ENCODE data around the gene HPCAL1.

Gene HPCAL1

GRCh38 chr2:10323535-10323934 lies 20.8 kb downstream of the HPCAL1 start:
- Histone ChIP-seq H3K4me1 (ENCODE audit: insufficient read depth, low read length, poor library complexity, severe bottlenecking) (peaks cover 26% of the 10 kb centered on the region), H4K20me1 (ENCODE audit: insufficient read depth, low read length, poor library complexity, severe bottlenecking) (no peaks in the 10 kb centered on the region), H2AFZ (ENCODE audit: low read length) (no peak overlapping the region), H3F3A (ENCODE audit: low read depth) (no peaks in the 10 kb centered on the region), H3K4me2 (ENCODE audit: low read depth, low read length, poor library complexity, severe bottlenecking) (no peak overlapping the region), H3K79me2 (ENCODE audit: insufficient read depth, low read length) (peaks cover 88% of the 10 kb centered on the region), H3K9me3 (ENCODE audit: insufficient read depth, low read depth, low read length) (no peaks in the 10 kb centered on the region), H3K4me3 (ENCODE audit: low read length, poor library complexity, severe bottlenecking) (no peak overlapping the region), H3K27me3 (ENCODE audit: insufficient read depth, low read length, poor library complexity, severe bottlenecking) (no peaks in the 10 kb centered on the region), H3K36me3 (ENCODE audit: insufficient read depth, low read length) (no peaks in the 10 kb centered on the region), H3K9ac (ENCODE audit: low read depth, low read length, poor library complexity, severe bottlenecking) (no peak overlapping the region), H3K9me2 (replicated peaks; ENCODE audit: low read depth, low read length) (no peaks in the 10 kb centered on the region)
- no peak for TF ChIP-seq EZH2phosphoT487 (IDR thresholded peaks at IDR 0.05; ENCODE audit: borderline replicate concordance)
- TF ChIP-seq, protein P1, sequence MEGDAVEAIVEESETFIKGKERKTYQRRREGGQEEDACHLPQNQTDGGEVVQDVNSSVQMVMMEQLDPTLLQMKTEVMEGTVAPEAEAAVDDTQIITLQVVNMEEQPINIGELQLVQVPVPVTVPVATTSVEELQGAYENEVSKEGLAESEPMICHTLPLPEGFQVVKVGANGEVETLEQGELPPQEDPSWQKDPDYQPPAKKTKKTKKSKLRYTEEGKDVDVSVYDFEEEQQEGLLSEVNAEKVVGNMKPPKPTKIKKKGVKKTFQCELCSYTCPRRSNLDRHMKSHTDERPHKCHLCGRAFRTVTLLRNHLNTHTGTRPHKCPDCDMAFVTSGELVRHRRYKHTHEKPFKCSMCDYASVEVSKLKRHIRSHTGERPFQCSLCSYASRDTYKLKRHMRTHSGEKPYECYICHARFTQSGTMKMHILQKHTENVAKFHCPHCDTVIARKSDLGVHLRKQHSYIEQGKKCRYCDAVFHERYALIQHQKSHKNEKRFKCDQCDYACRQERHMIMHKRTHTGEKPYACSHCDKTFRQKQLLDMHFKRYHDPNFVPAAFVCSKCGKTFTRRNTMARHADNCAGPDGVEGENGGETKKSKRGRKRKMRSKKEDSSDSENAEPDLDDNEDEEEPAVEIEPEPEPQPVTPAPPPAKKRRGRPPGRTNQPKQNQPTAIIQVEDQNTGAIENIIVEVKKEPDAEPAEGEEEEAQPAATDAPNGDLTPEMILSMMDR (conservative IDR thresholded peaks at IDR 0.05; ENCODE audit: low read length), result no peak

GRCh38 chr2:10324095-10324832 lies 21.6 kb downstream of the HPCAL1 start:
- H3K9ac ChIP-seq (ENCODE audit: low read depth, low read length, poor library complexity, severe bottlenecking), result no peak overlapping the region
- H3K4me2 ChIP-seq (ENCODE audit: low read depth, low read length, poor library complexity, severe bottlenecking), result no peak overlapping the region
- H3K27me3 ChIP-seq (ENCODE audit: insufficient read depth, low read length, poor library complexity, severe bottlenecking), result no peaks in the 10 kb centered on the region
- H4K20me1 ChIP-seq (ENCODE audit: insufficient read depth, low read length, poor library complexity, severe bottlenecking), result no peaks in the 10 kb centered on the region
- TF ChIP-seq, protein P1 (conservative IDR thresholded peaks at IDR 0.05; ENCODE audit: low read length), result no peak
- TF ChIP-seq EZH2phosphoT487 (IDR thresholded peaks at IDR 0.05; ENCODE audit: borderline replicate concordance), result no peak
- H3K36me3 ChIP-seq (ENCODE audit: insufficient read depth, low read length), result no peaks in the 10 kb centered on the region
- peaks cover 87% of the 10 kb centered on the region for H3K79me2 ChIP-seq (ENCODE audit: insufficient read depth, low read length)
- no peaks in the 10 kb centered on the region for H3K9me3 ChIP-seq (ENCODE audit: insufficient read depth, low read depth, low read length)
- H3F3A ChIP-seq (ENCODE audit: low read depth), result no peaks in the 10 kb centered on the region
- H2AFZ ChIP-seq (ENCODE audit: low read length), result no peak overlapping the region
- peaks cover 31% of the 10 kb centered on the region for H3K4me1 ChIP-seq (ENCODE audit: insufficient read depth, low read length, poor library complexity, severe bottlenecking)
- no peaks in the 10 kb centered on the region for H3K9me2 ChIP-seq (replicated peaks; ENCODE audit: low read depth, low read length)
- H3K4me3 ChIP-seq (ENCODE audit: low read length, poor library complexity, severe bottlenecking), result no peak overlapping the region

GRCh38 chr2:10325278-10326145 lies 22.8 kb downstream of the HPCAL1 start:
- no peak for TF ChIP-seq EZH2phosphoT487 (IDR thresholded peaks at IDR 0.05; ENCODE audit: borderline replicate concordance)
- TF ChIP-seq, protein P1 (conservative IDR thresholded peaks at IDR 0.05; ENCODE audit: low read length), result no peak
- no peaks in the 10 kb centered on the region for H3K9me3 ChIP-seq (ENCODE audit: insufficient read depth, low read depth, low read length)
- no peak overlapping the region for H3K4me3 ChIP-seq (ENCODE audit: low read length, poor library complexity, severe bottlenecking)
- H3K4me1 ChIP-seq (ENCODE audit: insufficient read depth, low read length, poor library complexity, severe bottlenecking), result peaks cover 44% of the 10 kb centered on the region
- no peaks in the 10 kb centered on the region for H4K20me1 ChIP-seq (ENCODE audit: insufficient read depth, low read length, poor library complexity, severe bottlenecking)
- peaks cover 88% of the 10 kb centered on the region for H3K79me2 ChIP-seq (ENCODE audit: insufficient read depth, low read length)
- H3K27me3 ChIP-seq (ENCODE audit: insufficient read depth, low read length, poor library complexity, severe bottlenecking), result no peaks in the 10 kb centered on the region
- no peaks in the 10 kb centered on the region for H3K36me3 ChIP-seq (ENCODE audit: insufficient read depth, low read length)
- no peak overlapping the region for H3K4me2 ChIP-seq (ENCODE audit: low read depth, low read length, poor library complexity, severe bottlenecking)
- no peak overlapping the region for H2AFZ ChIP-seq (ENCODE audit: low read length)
- H3K9ac ChIP-seq (ENCODE audit: low read depth, low read length, poor library complexity, severe bottlenecking), result no peak overlapping the region
- H3K9me2 ChIP-seq (replicated peaks; ENCODE audit: low read depth, low read length), result no peaks in the 10 kb centered on the region
- H3F3A ChIP-seq (ENCODE audit: low read depth), result no peaks in the 10 kb centered on the region

Data from Loucy (cell line).